Calu3 (cell line): ENCODE measurements around the gene TSPAN18. TPM values are rescaled to one million over a fixed set of nuclear protein-coding genes. Genes with fewer than 3 reads are reported as not detected.

Experiments used
- BruUV-seq: library from RNA; stranded (reverse); fragments of 400-500 nt; replicated peaks from 2 replicates; lab custom pipeline; 2021; lab: Mats Ljungman, UMichigan
- CTCF ChIA-PET: fragments of 300-600 bp; sonication (Branson Sonifier 250); formaldehyde crosslinking; loops from one replicate; lab custom pipeline; 2022; ENCODE audit warnings: antibody characterized with exemption; lab: Charles Lee
- DNase-seq: peaks from one replicate; pipeline ENCODE4 v3.0.0; 2022
- H3K27ac Mint-ChIP-seq: one replicate; pipeline ENCODE4 v1.8.0; 2022; ENCODE audit warnings: mixed read lengths; ENCODE audit not compliant: unreplicated experiment
- H3K27me3 Mint-ChIP-seq: one replicate; pipeline ENCODE4 v1.8.0; 2022; ENCODE audit warnings: mixed read lengths; ENCODE audit not compliant: unreplicated experiment
- H3K36me3 Mint-ChIP-seq: one replicate; pipeline ENCODE4 v1.8.0; 2022; ENCODE audit warnings: mild to moderate bottlenecking, moderate library complexity, mixed read lengths; ENCODE audit not compliant: insufficient read depth, unreplicated experiment
- H3K4me1 Mint-ChIP-seq: one replicate; pipeline ENCODE4 v1.8.0; 2022; ENCODE audit warnings: mild to moderate bottlenecking, low read depth, mixed read lengths; ENCODE audit not compliant: unreplicated experiment
- H3K4me3 Mint-ChIP-seq: one replicate; pipeline ENCODE4 v1.8.0; 2022; ENCODE audit warnings: mild to moderate bottlenecking, low read depth, moderate library complexity, mixed read lengths; ENCODE audit not compliant: unreplicated experiment
- H3K9me3 Mint-ChIP-seq: one replicate; pipeline ENCODE4 v1.8.0; 2022; ENCODE audit warnings: low read depth, mixed read lengths; ENCODE audit not compliant: unreplicated experiment
- intact Hi-C: fragments of 100-400 bp; cut with micrococcal nuclease; formaldehyde crosslinking; loops from one replicate; pipeline ENCODE4 v1.10.0; 2022; ENCODE audit not compliant: unreplicated experiment
- total RNA-seq: library from RNA; stranded (reverse); gene quantifications from 2 replicates; pipeline ENCODE4 v1.2.3, GENCODE V29; 2022
- TF ChIP-seq, protein P1 (sequence below): fragments of 200-600 bp; IDR thresholded peaks from one replicate; pipeline ENCODE4 v1.8.0; 2022; ENCODE audit warnings: antibody characterized with exemption; ENCODE audit not compliant: unreplicated experiment

The TSPAN18 gene
- total RNA-seq, 1 experiment from 2014 or later = not detected

DNA sequence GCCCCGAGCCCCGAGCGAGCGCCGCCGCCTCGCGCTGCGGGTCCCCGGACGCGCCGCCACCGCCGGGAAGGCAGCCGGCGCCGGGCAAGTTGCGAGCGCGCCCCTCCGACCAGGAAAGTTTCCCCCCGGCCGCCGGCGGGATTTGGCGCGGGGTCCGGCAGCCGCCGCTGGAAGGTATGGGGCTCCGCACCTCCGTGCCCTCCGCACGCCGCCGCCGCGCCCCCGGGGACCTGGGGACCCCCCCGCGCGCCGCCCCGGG is 281 bp downstream of the TSPAN18 start:
- Mint-ChIP-seq H3K9me3 (no peaks in the 10 kb centered on the region), H3K27me3 (peaks cover 64% of the 10 kb centered on the region), H3K4me3 (peak overlapping the region; percentile 65), H3K27ac (no peak overlapping the region), H3K36me3 (peaks cover 4% of the 10 kb centered on the region), H3K4me1 (no peaks in the 10 kb centered on the region)
- no peak for DNase-seq
- intact Hi-C loops = loop anchor here (5.0 kb wide), 2 partner anchors 100 to 165 kb away; no protein-coding TSS in a partner anchor
- no TSS peak for BruUV-seq
- CTCF ChIA-PET = no interaction called here
- TF ChIP-seq, protein P1, sequence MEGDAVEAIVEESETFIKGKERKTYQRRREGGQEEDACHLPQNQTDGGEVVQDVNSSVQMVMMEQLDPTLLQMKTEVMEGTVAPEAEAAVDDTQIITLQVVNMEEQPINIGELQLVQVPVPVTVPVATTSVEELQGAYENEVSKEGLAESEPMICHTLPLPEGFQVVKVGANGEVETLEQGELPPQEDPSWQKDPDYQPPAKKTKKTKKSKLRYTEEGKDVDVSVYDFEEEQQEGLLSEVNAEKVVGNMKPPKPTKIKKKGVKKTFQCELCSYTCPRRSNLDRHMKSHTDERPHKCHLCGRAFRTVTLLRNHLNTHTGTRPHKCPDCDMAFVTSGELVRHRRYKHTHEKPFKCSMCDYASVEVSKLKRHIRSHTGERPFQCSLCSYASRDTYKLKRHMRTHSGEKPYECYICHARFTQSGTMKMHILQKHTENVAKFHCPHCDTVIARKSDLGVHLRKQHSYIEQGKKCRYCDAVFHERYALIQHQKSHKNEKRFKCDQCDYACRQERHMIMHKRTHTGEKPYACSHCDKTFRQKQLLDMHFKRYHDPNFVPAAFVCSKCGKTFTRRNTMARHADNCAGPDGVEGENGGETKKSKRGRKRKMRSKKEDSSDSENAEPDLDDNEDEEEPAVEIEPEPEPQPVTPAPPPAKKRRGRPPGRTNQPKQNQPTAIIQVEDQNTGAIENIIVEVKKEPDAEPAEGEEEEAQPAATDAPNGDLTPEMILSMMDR = no peak

DNA sequence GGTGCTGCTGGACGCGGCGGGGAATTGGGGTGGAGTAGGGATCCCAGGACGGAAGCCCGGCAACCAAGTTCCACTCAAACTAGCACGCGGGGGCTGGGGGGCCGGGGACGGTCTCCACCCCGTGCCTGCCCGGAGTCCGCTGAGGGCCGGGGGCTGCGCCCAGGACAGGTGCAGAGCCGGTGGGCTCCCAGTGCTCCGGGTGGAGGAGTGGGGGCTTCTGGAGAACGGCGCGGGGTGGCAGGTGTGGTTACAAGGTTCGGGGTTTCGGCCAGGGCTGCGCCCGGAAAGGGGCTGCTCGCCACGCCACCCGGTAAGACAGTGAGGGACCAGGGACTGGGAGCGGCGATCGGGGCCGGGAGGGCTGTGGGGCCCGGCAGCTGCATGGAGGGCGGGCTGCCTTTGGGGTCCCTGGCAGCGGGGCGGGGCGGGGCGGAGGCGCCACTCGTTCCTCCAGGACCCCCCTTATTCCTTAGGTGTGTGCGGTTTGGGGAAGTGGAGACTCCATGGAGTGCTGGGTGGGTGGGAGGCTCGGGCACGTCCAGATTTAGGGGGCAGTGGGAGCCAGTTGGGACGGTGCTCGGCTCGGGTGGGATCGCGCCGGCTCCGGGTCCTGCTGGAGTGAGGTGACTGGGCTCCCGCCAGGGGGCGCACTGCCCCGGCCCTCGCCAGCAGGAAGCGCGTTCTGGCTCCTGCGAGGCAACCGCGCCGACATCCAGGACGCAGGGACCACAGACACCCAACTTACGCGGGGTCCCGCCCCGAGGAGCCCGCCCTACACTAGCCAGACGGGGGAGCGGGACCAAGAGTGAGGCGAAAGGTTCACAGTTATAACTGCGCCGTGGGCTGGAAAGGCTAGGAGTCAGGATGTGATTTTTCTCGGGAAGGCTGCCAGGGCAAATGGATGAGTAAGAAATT is 868 bp downstream of the TSPAN18 start:
- CTCF ChIA-PET = no interaction called here
- Mint-ChIP-seq H3K36me3 (peaks cover 4% of the 10 kb centered on the region), H3K27ac (no peak overlapping the region), H3K4me1 (no peaks in the 10 kb centered on the region), H3K27me3 (peaks cover 70% of the 10 kb centered on the region), H3K4me3 (peak overlapping the region; percentile 65), H3K9me3 (no peaks in the 10 kb centered on the region)
- no TSS peak for BruUV-seq
- DNase-seq = peak; percentile 84
- TF ChIP-seq, protein P1 = peak; percentile 94
- intact Hi-C loops = loop anchor here (1.0 to 5.0 kb wide), 3 partner anchors 100 to 184 kb away; no protein-coding TSS in a partner anchor

DNA sequence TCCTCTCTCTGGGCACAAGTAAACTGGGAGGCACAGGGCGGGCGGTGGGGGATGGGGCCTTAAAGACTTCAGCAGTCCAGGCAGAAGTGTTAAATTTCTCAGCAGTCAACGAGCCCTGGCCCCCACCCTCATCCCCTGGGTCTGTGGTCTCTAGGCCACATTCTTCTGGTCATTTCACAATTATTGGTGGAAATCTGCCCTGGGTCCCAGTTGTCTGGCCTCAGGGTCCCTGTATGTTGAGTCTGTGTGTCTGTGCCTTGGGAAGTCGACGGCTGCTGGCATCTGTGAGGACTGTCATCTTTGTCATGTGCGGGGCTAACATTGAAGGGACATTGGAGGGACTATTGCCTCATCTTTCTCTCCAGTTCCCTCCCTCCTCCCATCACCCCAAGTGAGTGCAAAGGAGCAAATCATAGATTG is 1.7 kb downstream of the TSPAN18 start:
- intact Hi-C loops = loop anchor here (1.0 to 5.0 kb wide), 3 partner anchors 101 to 183 kb away; no protein-coding TSS in a partner anchor

DNA sequence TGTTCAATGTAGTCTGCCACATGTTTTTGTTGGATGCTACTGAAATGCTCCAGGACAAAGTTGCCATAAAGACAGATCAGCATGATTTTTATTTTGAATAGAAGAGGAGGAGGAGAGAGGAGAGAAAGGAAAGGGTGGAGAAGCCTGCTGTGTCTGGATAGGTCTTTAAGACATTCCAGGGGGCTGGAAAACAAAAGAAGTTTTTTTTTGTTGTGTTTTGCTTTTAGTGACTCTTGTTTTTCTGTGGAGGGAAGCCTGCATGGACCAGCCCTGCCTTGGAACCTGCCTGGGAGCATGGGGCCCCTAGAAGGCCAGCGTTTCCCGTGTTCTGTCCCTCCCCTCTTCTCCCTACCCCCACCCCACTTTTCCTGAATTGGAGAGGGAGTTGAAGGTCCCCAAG is 2.3 kb downstream of the TSPAN18 start:
- no peak overlapping the region for H3K4me3 Mint-ChIP-seq
- no TSS peak for BruUV-seq
- TF ChIP-seq, protein P1 = no peak
- no peaks in the 10 kb centered on the region for H3K9me3 Mint-ChIP-seq
- H3K27me3 Mint-ChIP-seq = peaks cover 84% of the 10 kb centered on the region
- H3K27ac Mint-ChIP-seq = no peak overlapping the region
- intact Hi-C loops = loop anchor here (5.0 kb wide), 2 partner anchors 102 to 163 kb away; no protein-coding TSS in a partner anchor
- DNase-seq = no peak
- no peaks in the 10 kb centered on the region for H3K4me1 Mint-ChIP-seq
- CTCF ChIA-PET = interaction anchor here (1.1 kb wide), 1 partner anchor 182 kb away, joined by 3 read pairs; no protein-coding TSS in a partner anchor
- H3K36me3 Mint-ChIP-seq = peaks cover 4% of the 10 kb centered on the region

More for the DNA sequence above, 1.7 kb downstream of the TSPAN18 start:
- H3K9me3 Mint-ChIP-seq = no peaks in the 10 kb centered on the region
- peaks cover 4% of the 10 kb centered on the region for H3K36me3 Mint-ChIP-seq
- CTCF ChIA-PET = no interaction called here
- no TSS peak for BruUV-seq
- peaks cover 79% of the 10 kb centered on the region for H3K27me3 Mint-ChIP-seq
- H3K4me1 Mint-ChIP-seq = no peaks in the 10 kb centered on the region
- H3K4me3 Mint-ChIP-seq = peak overlapping the region; percentile 65
- TF ChIP-seq, protein P1 = no peak
- no peak for DNase-seq
- no peak overlapping the region for H3K27ac Mint-ChIP-seq
